GM10248 (cell line): Measurements from ENCODE around the gene DNAJC7.
"Not testable (repeated sequence)": the region's sequence is repeated elsewhere in the genome, so short reads cannot be mapped to it uniquely, and the experiment has no call there.

Experiments used
- CTCF ChIA-PET: fragments of 300-600 bp; sonication (Branson Sonifier 250); formaldehyde crosslinking; extraction: SDS; loops from one replicate; lab custom pipeline; 2021; ENCODE audit warnings: antibody characterized with exemption; lab: Yijun Ruan, JAX
- POLR2A ChIA-PET: fragments of 350-650 bp; sonication (Branson Sonifier 250); formaldehyde crosslinking; extraction: SDS; loops from one replicate; lab custom pipeline; 2020; ENCODE audit warnings: antibody characterized with exemption; lab: Yijun Ruan, JAX
- DNase-seq: peaks from one replicate; pipeline ENCODE4 v3.0.0; 2012; ENCODE audit errors: extremely low spot score
- CTCF ChIP-seq: IDR thresholded peaks from 2 replicates; pipeline ENCODE4 v1.5.1; 2012; ENCODE audit warnings: mild to moderate bottlenecking, low read depth; ENCODE audit errors: extremely low read depth, missing control alignments, control extremely low read depth

The DNAJC7 gene

DNA sequence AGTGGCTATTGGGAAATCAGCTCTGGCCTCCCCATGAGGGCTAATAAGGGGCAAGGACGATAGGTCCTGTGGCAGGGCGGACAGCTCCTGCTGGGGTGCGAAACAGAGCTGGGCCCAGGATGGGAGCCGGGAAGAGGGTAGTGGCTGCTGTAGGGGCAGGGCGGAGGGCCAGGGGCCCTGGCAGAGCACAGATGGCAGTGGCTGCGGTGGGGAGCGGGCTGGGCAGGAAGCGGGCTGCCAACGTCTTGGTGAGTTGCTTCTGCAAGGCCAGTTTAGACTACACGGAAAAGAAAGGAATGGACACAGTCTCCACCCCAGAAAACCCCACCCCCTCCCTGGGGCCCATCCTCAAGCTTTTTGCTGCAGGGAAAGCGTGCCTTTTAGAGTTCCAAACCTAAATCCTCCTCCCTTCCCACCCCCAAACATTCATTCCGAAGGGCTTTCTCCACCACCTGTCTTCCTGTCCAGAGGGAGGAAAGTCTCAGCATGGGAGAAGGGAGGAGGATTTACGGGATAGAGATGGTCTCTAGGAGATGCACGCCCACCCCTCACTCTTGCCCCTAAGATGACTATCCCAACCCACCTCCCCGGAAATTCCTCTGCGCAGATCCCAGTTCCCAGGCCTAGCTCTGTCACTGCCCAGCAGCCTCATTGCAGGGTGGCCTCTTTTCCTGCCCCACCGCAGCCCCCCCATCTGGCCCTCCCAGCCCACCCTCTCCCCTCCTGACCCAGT, 9.8 kb upstream of the DNAJC7 start:
- ChIA-PET POLR2A (interaction anchor here (1.6 kb wide), 1 partner anchor 10 kb away, joined by 4 read pairs; no protein-coding TSS in a partner anchor), CTCF (interaction anchor here (1.0 to 10.4 kb wide), 13 partner anchors 9 to 154 kb away, joined by 3 to 123 read pairs (median 14); partner anchors contain the start of genes CNP, DNAJC7, KAT2A and KCNH4)
- TF ChIP-seq CTCF: no peak
- DNase-seq: no peak

DNA sequence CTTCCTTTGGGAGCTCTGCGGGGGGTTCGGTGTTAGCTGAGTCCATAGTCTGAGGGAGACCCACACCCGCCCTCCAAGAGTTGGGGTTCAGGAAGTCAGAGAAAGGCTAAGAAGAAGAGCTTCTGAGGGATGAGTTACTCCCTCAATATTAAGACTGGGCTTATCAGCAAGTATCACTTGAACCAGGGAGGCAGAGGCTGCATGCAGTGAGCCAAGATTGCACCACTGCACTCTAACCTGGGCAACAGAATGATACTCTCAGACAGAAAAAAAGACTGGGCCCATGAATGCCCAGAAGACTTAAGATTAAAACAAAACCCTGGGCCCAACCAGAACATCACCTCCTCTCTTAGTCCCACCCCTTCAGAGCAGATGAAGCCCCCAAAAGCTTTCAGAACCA, 8.7 kb upstream of the DNAJC7 start:
- DNase-seq: no peak
- CTCF ChIA-PET: interaction anchor here (0.6 to 10.4 kb wide), 26 partner anchors 8 to 492 kb away, joined by 3 to 123 read pairs (median 8); partner anchors contain the start of genes CNP, DHX58, DNAJC7 and KAT2A
- no peak for TF ChIP-seq CTCF
- POLR2A ChIA-PET: interaction anchor here (0.6 to 1.1 kb wide), 3 partner anchors 9 to 88 kb away, joined by 3 to 6 read pairs (median 4); partner anchors contain the start of gene DNAJC7

DNA sequence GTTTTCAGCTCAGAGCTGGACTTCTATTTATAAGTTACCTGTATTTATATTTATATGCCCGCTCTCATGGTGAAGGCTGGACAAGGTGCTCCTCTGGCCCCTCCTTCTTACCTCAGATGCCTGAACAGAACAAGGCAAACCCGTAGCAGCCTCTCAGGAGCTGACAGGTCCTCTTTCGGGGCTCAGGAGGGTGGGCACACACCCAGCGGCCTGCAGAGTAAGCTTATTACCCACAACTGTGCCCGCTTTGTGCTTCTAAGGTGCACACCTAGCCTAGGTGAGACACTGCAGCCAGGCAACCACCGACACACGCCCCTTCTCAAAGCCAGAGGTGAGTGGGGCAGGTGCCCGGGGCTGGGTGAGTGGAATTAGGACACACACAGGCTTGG, 7.9 kb upstream of the DNAJC7 start:
- no peak for DNase-seq
- no peak for TF ChIP-seq CTCF
- ChIA-PET POLR2A (interaction anchor here (0.6 to 1.1 kb wide), 3 partner anchors 8 to 89 kb away, joined by 3 to 6 read pairs (median 3); partner anchors contain the start of gene DNAJC7), CTCF (interaction anchor here (0.6 to 10.4 kb wide), 34 partner anchors 7 to 493 kb away, joined by 3 to 123 read pairs (median 6); partner anchors contain the start of genes CNP, DHX58, DNAJC7 and KAT2A)

- POLR2A ChIA-PET: interaction anchor here (0.7 kb wide), 2 partner anchors 171 to 197 kb away, joined by 3 read pairs; no protein-coding TSS in a partner anchor
- CTCF ChIA-PET: interaction anchor here (0.8 to 10.4 kb wide), 18 partner anchors 14 to 113 kb away, joined by 3 to 123 read pairs (median 9); partner anchors contain the start of genes CNP, DHX58, KAT2A and ODAD4
- TF ChIP-seq CTCF: no peak
- no peak for DNase-seq
Observed at GRCh38 chr17:42023524-42024349, 6.5 kb upstream of the DNAJC7 start.

DNA sequence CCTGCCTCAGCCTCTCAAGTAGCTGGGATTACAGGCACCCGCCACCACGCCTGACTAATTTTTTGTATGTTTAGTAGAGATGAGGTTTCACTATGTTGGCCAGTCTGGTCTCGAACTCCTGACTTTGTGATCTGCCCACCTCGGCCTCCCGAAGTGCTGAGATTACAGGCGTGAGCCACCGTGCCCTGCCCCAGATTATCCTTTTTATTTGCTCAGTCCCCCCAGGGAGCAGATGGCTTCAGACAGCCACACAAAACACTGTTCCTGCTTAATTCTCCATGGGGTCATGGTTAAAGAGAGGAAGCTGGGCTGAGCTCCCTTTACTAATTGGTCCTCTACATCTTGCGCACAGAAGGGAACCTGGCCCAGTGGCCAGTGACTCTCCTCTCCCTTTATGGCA, 3.6 kb upstream of the DNAJC7 start:
- POLR2A ChIA-PET, DNase-seq: not testable (repeated sequence)
- CTCF ChIA-PET: interaction anchor here (0.9 to 10.4 kb wide), 23 partner anchors 10 to 332 kb away, joined by 3 to 123 read pairs (median 9); partner anchors contain the start of genes CNP, EIF1, KAT2A and KCNH4

GRCh38 chr17:42019509-42020404, 2.5 kb upstream of the DNAJC7 start, which contains the start of gene NKIRAS2:
TSS of gene NKIRAS2 (plus strand) at chr17:42020090. CDS start at chr17:42021578, 1,488 bp downstream.
- ChIA-PET CTCF (interaction anchor here (0.7 to 10.4 kb wide), 37 partner anchors 9 to 377 kb away, joined by 3 to 123 read pairs (median 4); partner anchors contain the start of genes CNP, EIF1, GHDC and HCRT), POLR2A (interaction anchor here (0.7 to 1.0 kb wide), 2 partner anchors 19 to 21 kb away, joined by 3 to 4 read pairs; no protein-coding TSS in a partner anchor)
- TF ChIP-seq CTCF: peak; percentile 96
- DNase-seq: peak; percentile 94
